ENCODE measurements around the gene SYCE3. TPM values are rescaled to one million over a fixed set of nuclear protein-coding genes. Genes with fewer than 3 reads are reported as not detected.

SYCE3 gene
- total RNA-seq, 1 experiment from 2014 or later: 1.3 TPM

DNA sequence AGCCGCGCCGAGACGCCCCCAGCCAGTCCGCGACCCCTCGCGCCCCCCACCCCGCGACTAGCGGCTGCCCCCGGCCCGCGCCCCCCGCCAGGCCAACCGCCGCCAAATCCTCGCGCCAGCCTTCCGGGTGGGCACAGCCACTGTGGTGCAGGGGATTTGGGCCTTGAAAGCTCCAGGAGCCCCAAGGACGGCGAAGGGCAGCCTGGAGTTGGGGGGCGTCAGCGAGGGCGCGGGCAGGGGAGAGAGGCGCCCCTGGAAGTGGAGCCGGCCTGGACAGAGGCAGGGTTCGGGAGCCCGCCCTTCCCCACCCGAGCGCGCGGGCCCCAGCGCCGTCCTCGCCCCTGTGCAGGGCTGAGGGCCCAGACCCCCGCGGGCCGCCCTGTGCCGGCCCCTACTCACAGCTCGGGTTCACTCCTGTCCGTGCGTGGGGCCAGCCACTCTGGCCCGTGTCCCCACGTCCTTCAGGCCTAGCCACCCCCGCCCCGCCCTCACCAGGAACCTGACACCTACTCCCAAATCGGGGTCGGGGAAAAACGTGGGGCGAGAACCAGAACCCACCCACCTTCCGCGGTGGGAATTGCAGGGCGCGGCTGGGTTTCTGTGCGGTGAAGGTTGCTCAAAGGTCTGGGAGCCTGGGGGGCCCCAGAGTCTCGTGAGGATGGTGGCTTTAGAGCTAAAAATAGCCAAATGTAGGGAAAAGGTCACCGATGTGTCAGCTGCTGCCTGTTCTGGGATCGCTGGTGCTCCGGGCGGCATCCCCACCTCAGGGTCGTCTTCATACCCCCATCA, 15.5 kb upstream of the SYCE3 start, which contains the start of gene CPT1B:
CPT1B (minus strand) TSS at position 441 of the 789 bp plus-strand sequence. CDS start 512 bp downstream, outside the sequence.
- no TSS peak for BruUV-seq (replicated peaks)
- Histone ChIP-seq H2AFZ (ENCODE audit: low read length) (no peak within 1 kb of the TSS), H3K4me1 (ENCODE audit: insufficient read depth, low read length) (peaks cover 5% of the 10 kb centered on the region), H3K4me2 (ENCODE audit: low read length) (no peak within 1 kb of the TSS), H3K9me2 (replicated peaks; ENCODE audit: low read length) (no peaks in the 10 kb centered on the region), H3K36me3 (ENCODE audit: low read depth, low read length) (no peaks in the 10 kb centered on the region), H4K20me1 (ENCODE audit: low read length) (no peaks in the 10 kb centered on the region), H3K27me3 (ENCODE audit: low read length) (no peaks in the 10 kb centered on the region), H3K9me3 (ENCODE audit: low read length) (no peaks in the 10 kb centered on the region), H3K4me3 (ENCODE audit: low read length) (no peak within 1 kb of the TSS), H3F3A (ENCODE audit: low read length, unreplicated experiment) (no peaks in the 10 kb centered on the region), H3K27ac (ENCODE audit: low read length) (no peak within 1 kb of the TSS), H3K79me2 (ENCODE audit: low read length) (peaks cover 12% of the 10 kb centered on the region), H3K9ac (ENCODE audit: low read length) (no peak within 1 kb of the TSS)
- TF ChIP-seq, protein P1, sequence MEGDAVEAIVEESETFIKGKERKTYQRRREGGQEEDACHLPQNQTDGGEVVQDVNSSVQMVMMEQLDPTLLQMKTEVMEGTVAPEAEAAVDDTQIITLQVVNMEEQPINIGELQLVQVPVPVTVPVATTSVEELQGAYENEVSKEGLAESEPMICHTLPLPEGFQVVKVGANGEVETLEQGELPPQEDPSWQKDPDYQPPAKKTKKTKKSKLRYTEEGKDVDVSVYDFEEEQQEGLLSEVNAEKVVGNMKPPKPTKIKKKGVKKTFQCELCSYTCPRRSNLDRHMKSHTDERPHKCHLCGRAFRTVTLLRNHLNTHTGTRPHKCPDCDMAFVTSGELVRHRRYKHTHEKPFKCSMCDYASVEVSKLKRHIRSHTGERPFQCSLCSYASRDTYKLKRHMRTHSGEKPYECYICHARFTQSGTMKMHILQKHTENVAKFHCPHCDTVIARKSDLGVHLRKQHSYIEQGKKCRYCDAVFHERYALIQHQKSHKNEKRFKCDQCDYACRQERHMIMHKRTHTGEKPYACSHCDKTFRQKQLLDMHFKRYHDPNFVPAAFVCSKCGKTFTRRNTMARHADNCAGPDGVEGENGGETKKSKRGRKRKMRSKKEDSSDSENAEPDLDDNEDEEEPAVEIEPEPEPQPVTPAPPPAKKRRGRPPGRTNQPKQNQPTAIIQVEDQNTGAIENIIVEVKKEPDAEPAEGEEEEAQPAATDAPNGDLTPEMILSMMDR (conservative IDR thresholded peaks at IDR 0.05; ENCODE audit: low read depth, low read length): no peak
- TF ChIP-seq EZH2 (IDR thresholded peaks at IDR 0.05; ENCODE audit: low read length, unreplicated experiment) (no peak), EZH2phosphoT487 (IDR thresholded peaks at IDR 0.05; ENCODE audit: borderline replicate concordance, low read length) (no peak)
- DNase-seq (no peak), ATAC-seq (no peak)
- intact Hi-C loops (cut with micrococcal nuclease): no loop called here
- ChIA-PET CTCF (no interaction called here), POLR2A (ENCODE audit: unreplicated experiment) (no interaction called here)

DNA sequence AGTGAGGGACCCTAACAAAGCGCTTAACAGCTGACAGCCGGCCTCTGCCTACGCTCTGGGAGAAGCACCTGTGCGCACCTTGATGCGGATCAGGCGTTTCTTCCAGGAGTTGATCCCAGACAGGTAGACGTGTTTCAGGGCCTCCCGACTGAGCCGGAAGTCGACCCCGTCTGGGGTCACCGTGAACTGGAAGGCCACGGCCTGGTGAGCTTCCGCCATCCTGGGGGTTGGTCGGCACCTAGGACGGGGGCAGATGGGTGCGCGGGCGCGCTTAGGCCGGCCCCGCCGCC, 14.9 kb upstream of the SYCE3 start:
- Histone ChIP-seq H3K4me3 (ENCODE audit: low read length) (no peak overlapping the region), H3K9ac (ENCODE audit: low read length) (no peak overlapping the region), H3K27ac (ENCODE audit: low read length) (no peak overlapping the region), H3K9me2 (replicated peaks; ENCODE audit: low read length) (no peaks in the 10 kb centered on the region), H3K36me3 (ENCODE audit: low read depth, low read length) (no peaks in the 10 kb centered on the region), H3K4me1 (ENCODE audit: insufficient read depth, low read length) (peaks cover 5% of the 10 kb centered on the region), H4K20me1 (ENCODE audit: low read length) (no peaks in the 10 kb centered on the region), H2AFZ (ENCODE audit: low read length) (no peak overlapping the region), H3K79me2 (ENCODE audit: low read length) (peaks cover 11% of the 10 kb centered on the region), H3K9me3 (ENCODE audit: low read length) (no peaks in the 10 kb centered on the region), H3K4me2 (ENCODE audit: low read length) (no peak overlapping the region), H3K27me3 (ENCODE audit: low read length) (no peaks in the 10 kb centered on the region), H3F3A (ENCODE audit: low read length, unreplicated experiment) (no peaks in the 10 kb centered on the region)
- no TSS peak for BruUV-seq (replicated peaks)
- intact Hi-C loops (cut with micrococcal nuclease): no loop called here
- ATAC-seq: no peak
- ChIA-PET CTCF (no interaction called here), POLR2A (ENCODE audit: unreplicated experiment) (no interaction called here)
- TF ChIP-seq EZH2phosphoT487 (IDR thresholded peaks at IDR 0.05; ENCODE audit: borderline replicate concordance, low read length): no peak
- TF ChIP-seq EZH2 (IDR thresholded peaks at IDR 0.05; ENCODE audit: low read length, unreplicated experiment): no peak
- TF ChIP-seq, protein P1 (conservative IDR thresholded peaks at IDR 0.05; ENCODE audit: low read depth, low read length): no peak
- DNase-seq: no peak
